B cell (primary cell): ENCODE data around the gene PRKCG.

Experiments
- CTCF ChIP-seq: fragments of 200-600 bp; IDR thresholded peaks from one replicate; pipeline ENCODE4 v1.8.0; 2022; ENCODE audit warnings: antibody characterized with exemption, mild to moderate bottlenecking
- EZH2 ChIP-seq: IDR thresholded peaks from 2 replicates; pipeline ENCODE4 v1.6.1; 2012; ENCODE audit warnings: borderline replicate concordance, low read depth, mild to moderate bottlenecking, moderate library complexity, low read length; ENCODE audit not compliant: insufficient read depth, poor library complexity, severe bottlenecking

GRCh38 chr19:53853707-53854106 is 28.3 kb upstream of the PRKCG start:
- TF ChIP-seq CTCF (no peak), EZH2 (no peak)
